ENCODE measurements around the gene VMAC. TPM values are rescaled to one million over a fixed set of nuclear protein-coding genes. Genes with fewer than 3 reads are reported as not detected.

The VMAC gene
- polyA plus RNA-seq, 1 donor (not counting 4 experiments of a cell fraction or from before 2014, with no cell fraction given), result 2.2 TPM

DNA sequence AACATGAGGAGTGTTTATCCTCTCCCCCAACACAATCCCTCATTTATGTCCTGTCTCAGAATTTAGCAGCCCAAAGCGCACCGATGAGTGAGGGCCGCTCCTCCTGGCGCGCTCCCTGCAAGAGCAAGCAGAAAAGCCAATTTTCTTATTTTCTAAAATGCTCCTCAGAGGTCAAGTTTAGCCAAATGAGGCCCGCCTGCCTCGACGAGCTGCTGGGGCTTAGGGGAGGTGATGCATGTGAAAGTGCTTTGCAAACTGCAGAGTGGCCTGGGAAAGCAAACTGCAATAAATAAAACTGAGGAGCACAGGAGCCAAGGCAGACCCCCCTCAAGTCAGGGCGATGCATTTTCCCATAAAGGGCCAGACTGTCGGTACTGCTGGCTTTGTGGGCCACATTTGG is 38.4 kb downstream of the VMAC start:
- FAIRE-seq (no peak), DNase-seq (ENCODE audit: low read depth, low spot score) (no peak)
- Histone ChIP-seq H3K4me2 (ENCODE audit: control insufficient read depth, extremely low read depth, insufficient read depth, low read depth, low read length) (no peak overlapping the region), H3K9me1 (ENCODE audit: control insufficient read depth, extremely low read depth, insufficient read depth, low read length) (peaks cover 2% of the 10 kb centered on the region), H2AFZ (ENCODE audit: control insufficient read depth, low read length) (no peak overlapping the region), H3K4me3 (ENCODE audit: control insufficient read depth in 2 of 3, extremely low read depth in 1 of 3, insufficient read depth in 2 of 3, low read depth in 1 of 3, low read length in 3 of 3) (no peak overlapping the region), H3K27ac (ENCODE audit: control insufficient read depth, insufficient read depth, low read length) (no peak overlapping the region), H4K20me1 (ENCODE audit: control insufficient read depth, extremely low read depth, insufficient read depth, low read length) (peaks cover 12% of the 10 kb centered on the region), H3K9me3 (ENCODE audit: control insufficient read depth, low read depth, low read length) (no peaks in the 10 kb centered on the region), H3K36me3 (ENCODE audit: control insufficient read depth in 2 of 2, extremely low read depth in 1 of 2, insufficient read depth in 2 of 2, low read length in 2 of 2) (peaks cover 10 to 13% of the 10 kb centered on the region in 2 experiments), H3K9ac (ENCODE audit: control insufficient read depth, extremely low read depth, insufficient read depth, low read length) (no peak overlapping the region), H3K4me1 (ENCODE audit: control insufficient read depth, extremely low read depth, insufficient read depth, low read length) (no peaks in the 10 kb centered on the region), H3K27me3 (ENCODE audit: control insufficient read depth, extremely low read depth, insufficient read depth, low read length) (no peaks in the 10 kb centered on the region), H3K79me2 (ENCODE audit: control insufficient read depth, insufficient read depth, low read length) (peaks cover 46% of the 10 kb centered on the region)
- dilution Hi-C loops (cut with MboI; ENCODE audit: extremely low pct_ligation_motif_present, low sequenced_read_pairs), result no loop called here
- TF ChIP-seq, protein P1, sequence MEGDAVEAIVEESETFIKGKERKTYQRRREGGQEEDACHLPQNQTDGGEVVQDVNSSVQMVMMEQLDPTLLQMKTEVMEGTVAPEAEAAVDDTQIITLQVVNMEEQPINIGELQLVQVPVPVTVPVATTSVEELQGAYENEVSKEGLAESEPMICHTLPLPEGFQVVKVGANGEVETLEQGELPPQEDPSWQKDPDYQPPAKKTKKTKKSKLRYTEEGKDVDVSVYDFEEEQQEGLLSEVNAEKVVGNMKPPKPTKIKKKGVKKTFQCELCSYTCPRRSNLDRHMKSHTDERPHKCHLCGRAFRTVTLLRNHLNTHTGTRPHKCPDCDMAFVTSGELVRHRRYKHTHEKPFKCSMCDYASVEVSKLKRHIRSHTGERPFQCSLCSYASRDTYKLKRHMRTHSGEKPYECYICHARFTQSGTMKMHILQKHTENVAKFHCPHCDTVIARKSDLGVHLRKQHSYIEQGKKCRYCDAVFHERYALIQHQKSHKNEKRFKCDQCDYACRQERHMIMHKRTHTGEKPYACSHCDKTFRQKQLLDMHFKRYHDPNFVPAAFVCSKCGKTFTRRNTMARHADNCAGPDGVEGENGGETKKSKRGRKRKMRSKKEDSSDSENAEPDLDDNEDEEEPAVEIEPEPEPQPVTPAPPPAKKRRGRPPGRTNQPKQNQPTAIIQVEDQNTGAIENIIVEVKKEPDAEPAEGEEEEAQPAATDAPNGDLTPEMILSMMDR (optimal IDR thresholded peaks at IDR 0.05 in 1 of 3, IDR thresholded peaks at IDR 0.05 in 1 of 3, conservative IDR thresholded peaks at IDR 0.05 in 1 of 3; ENCODE audit: extremely low read depth in 1 of 3, insufficient read depth in 2 of 3, low read length in 3 of 3), result no peak
- no peak for TF ChIP-seq EZH2 (IDR thresholded peaks at IDR 0.05; ENCODE audit: low read length)

- no peaks in the 10 kb centered on the region for H3K9me3 ChIP-seq (ENCODE audit: control insufficient read depth, low read depth, low read length)
- H3K27ac ChIP-seq (ENCODE audit: control insufficient read depth, insufficient read depth, low read length), result no peak overlapping the region
- DNase-seq (ENCODE audit: low read depth, low spot score) (no peak), FAIRE-seq (no peak)
- no peak overlapping the region for H2AFZ ChIP-seq (ENCODE audit: control insufficient read depth, low read length)
- H3K9me1 ChIP-seq (ENCODE audit: control insufficient read depth, extremely low read depth, insufficient read depth, low read length), result peaks cover 2% of the 10 kb centered on the region
- H3K27me3 ChIP-seq (ENCODE audit: control insufficient read depth, extremely low read depth, insufficient read depth, low read length), result no peaks in the 10 kb centered on the region
- dilution Hi-C loops (cut with MboI; ENCODE audit: extremely low pct_ligation_motif_present, low sequenced_read_pairs), result no loop called here
- no peak overlapping the region for H3K4me2 ChIP-seq (ENCODE audit: control insufficient read depth, extremely low read depth, insufficient read depth, low read depth, low read length)
- peaks cover 12% of the 10 kb centered on the region for H4K20me1 ChIP-seq (ENCODE audit: control insufficient read depth, extremely low read depth, insufficient read depth, low read length)
- TF ChIP-seq, protein P1 (optimal IDR thresholded peaks at IDR 0.05 in 1 of 3, IDR thresholded peaks at IDR 0.05 in 1 of 3, conservative IDR thresholded peaks at IDR 0.05 in 1 of 3; ENCODE audit: extremely low read depth in 1 of 3, insufficient read depth in 2 of 3, low read length in 3 of 3), result no peak
- TF ChIP-seq EZH2 (IDR thresholded peaks at IDR 0.05; ENCODE audit: low read length), result no peak
- no peaks in the 10 kb centered on the region for H3K4me1 ChIP-seq (ENCODE audit: control insufficient read depth, extremely low read depth, insufficient read depth, low read length)
- no peak overlapping the region for H3K9ac ChIP-seq (ENCODE audit: control insufficient read depth, extremely low read depth, insufficient read depth, low read length)
- no peak overlapping the region for H3K4me3 ChIP-seq (ENCODE audit: control insufficient read depth in 2 of 3, extremely low read depth in 1 of 3, insufficient read depth in 2 of 3, low read depth in 1 of 3, low read length in 3 of 3)
- H3K36me3 ChIP-seq (ENCODE audit: control insufficient read depth in 2 of 2, extremely low read depth in 1 of 2, insufficient read depth in 2 of 2, low read length in 2 of 2), result peaks cover 8 to 13% of the 10 kb centered on the region in 2 experiments
- peaks cover 48% of the 10 kb centered on the region for H3K79me2 ChIP-seq (ENCODE audit: control insufficient read depth, insufficient read depth, low read length)
Measured at GRCh38 chr19:5943623-5944022, 39.0 kb downstream of the VMAC start.
